HEK293T (cell line): ENCODE data around the gene BAHCC1.

Experiments
- CTCF ChIA-PET: fragments of 350-600 bp; formaldehyde crosslinking; extraction: SDS; loops from one replicate; lab custom pipeline; 2021; ENCODE audit warnings: antibody characterized with exemption, inconsistent platforms; lab: Yijun Ruan, JAX
- POLR2A ChIA-PET: fragments of 350-600 bp; formaldehyde crosslinking; extraction: SDS; loops from one replicate; lab custom pipeline; 2020; ENCODE audit warnings: antibody characterized with exemption, inconsistent platforms; lab: Yijun Ruan, JAX
- DNase-seq: peaks from one replicate; pipeline ENCODE4 v3.0.0; 2012; ENCODE audit warnings: mixed read lengths; ENCODE audit errors: extremely low spot score
- ARNT ChIP-seq: fragments of 450-650 bp; IDR thresholded peaks from 2 replicates; pipeline ENCODE4 v1.6.1; 2017; ENCODE audit warnings: mild to moderate bottlenecking
- BHLHE40 ChIP-seq: fragments of 450-650 bp; IDR thresholded peaks from 2 replicates; pipeline ENCODE4 v1.6.1; 2016; ENCODE audit warnings: mild to moderate bottlenecking, moderate library complexity, borderline replicate concordance
- CTBP1 ChIP-seq: fragments of 450-650 bp; IDR thresholded peaks from 2 replicates; pipeline ENCODE4 v1.6.1; 2016; ENCODE audit warnings: borderline replicate concordance
- ELF4 ChIP-seq: fragments of 450-650 bp; IDR thresholded peaks from 2 replicates; pipeline ENCODE4 v1.6.1; 2017; ENCODE audit warnings: antibody characterized with exemption
- FOXA1 ChIP-seq: fragments of 450-650 bp; IDR thresholded peaks from 2 replicates; pipeline ENCODE4 v1.6.1; 2016; ENCODE audit warnings: mild to moderate bottlenecking
- FOXK2 ChIP-seq: fragments of 450-650 bp; IDR thresholded peaks from 2 replicates; pipeline ENCODE4 v1.6.1; 2016; ENCODE audit warnings: mild to moderate bottlenecking
- FOXM1 ChIP-seq: fragments of 450-650 bp; IDR thresholded peaks from 2 replicates; pipeline ENCODE4 v1.6.1; 2017; ENCODE audit warnings: mild to moderate bottlenecking, borderline replicate concordance
- HDGF ChIP-seq: fragments of 450-650 bp; IDR thresholded peaks from 2 replicates; pipeline ENCODE4 v1.6.1; 2017; ENCODE audit warnings: antibody characterized with exemption, borderline replicate concordance
- L3MBTL2 ChIP-seq: fragments of 450-650 bp; conservative IDR thresholded peaks from 2 replicates; pipeline ENCODE4 v1.6.1; 2016; ENCODE audit warnings: mild to moderate bottlenecking
- LEF1 ChIP-seq: fragments of 450-650 bp; IDR thresholded peaks from 2 replicates; pipeline ENCODE4 v1.6.1; 2017; ENCODE audit warnings: mild to moderate bottlenecking, borderline replicate concordance
- NFRKB ChIP-seq: fragments of 450-650 bp; IDR thresholded peaks from 2 replicates; pipeline ENCODE4 v1.6.1; 2016; ENCODE audit warnings: mild to moderate bottlenecking, moderate library complexity
- SP1 ChIP-seq: fragments of 450-650 bp; IDR thresholded peaks from 2 replicates; pipeline ENCODE4 v1.6.1; 2017
- SUZ12 ChIP-seq: fragments of 450-650 bp; IDR thresholded peaks from 2 replicates; pipeline ENCODE4 v1.6.1; 2016; ENCODE audit warnings: mild to moderate bottlenecking
- TARDBP ChIP-seq: fragments of 450-650 bp; IDR thresholded peaks from 2 replicates; pipeline ENCODE4 v1.6.1; 2016
- ZNF384 ChIP-seq: fragments of 450-650 bp; IDR thresholded peaks from 2 replicates; pipeline ENCODE4 v1.6.1; 2016
- TF ChIP-seq, protein P1 (sequence below): fragments of 450-650 bp; IDR thresholded peaks from 2 replicates; pipeline ENCODE4 v1.6.1; 2016

Gene BAHCC1

GRCh38 chr17:81489998-81490992, 95.0 kb downstream of the BAHCC1 start:
- TF ChIP-seq FOXK2 = no peak
- no peak for TF ChIP-seq BHLHE40
- TF ChIP-seq FOXM1 = no peak
- TF ChIP-seq FOXA1 = no peak
- no peak for TF ChIP-seq SP1
- no peak for TF ChIP-seq LEF1
- TF ChIP-seq SUZ12 = no peak
- no peak for TF ChIP-seq ZNF384
- TF ChIP-seq HDGF = no peak
- TF ChIP-seq L3MBTL2 = no peak
- TF ChIP-seq NFRKB = no peak
- DNase-seq = no peak
- ChIA-PET POLR2A (interaction anchor here (1.0 to 7.5 kb wide), 9 partner anchors 9 to 238 kb away, joined by 3 to 66 read pairs (median 6); partner anchors contain the start of genes ACTG1 and FAAP100), CTCF (interaction anchor here (0.7 kb wide), 1 partner anchor 75 kb away, joined by 3 read pairs; no protein-coding TSS in a partner anchor)

GRCh38 chr17:81491181-81491581, 95.9 kb downstream of the BAHCC1 start:
- ChIA-PET POLR2A (interaction anchor here (1.0 to 7.5 kb wide), 4 partner anchors 8 to 32 kb away, joined by 3 to 66 read pairs (median 4); partner anchors contain the start of gene ACTG1), CTCF (interaction anchor here (1.2 kb wide), 1 partner anchor 31 kb away, joined by 3 read pairs; no protein-coding TSS in a partner anchor)
- TF ChIP-seq SP1 = no peak
- TF ChIP-seq L3MBTL2 = no peak
- no peak for TF ChIP-seq CTBP1
- TF ChIP-seq ELF4 = no peak
- TF ChIP-seq LEF1 = no peak
- TF ChIP-seq NFRKB = no peak
- no peak for TF ChIP-seq ARNT
- DNase-seq = no peak

DNA sequence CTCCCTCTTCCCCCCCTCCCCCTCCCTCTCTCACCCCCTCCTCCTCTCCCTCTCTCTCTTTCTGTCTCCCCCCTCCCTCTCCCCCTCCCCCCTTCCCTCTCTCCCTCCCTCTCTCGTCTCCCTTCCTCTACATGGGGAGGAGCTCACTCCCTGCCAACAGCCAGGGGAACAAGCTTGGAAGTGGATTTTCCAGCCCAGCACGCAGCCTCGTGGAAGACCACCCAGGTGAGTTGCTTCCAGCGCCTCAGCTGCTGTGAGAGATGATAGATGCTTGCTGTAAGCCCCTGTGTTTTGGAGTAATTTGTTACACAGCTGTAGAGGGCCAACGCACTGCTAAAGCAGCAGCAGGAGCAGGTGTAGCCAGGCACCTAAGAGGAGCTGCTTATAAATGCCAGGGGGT, 96.5 kb downstream of the BAHCC1 start:
- TF ChIP-seq BHLHE40 = no peak
- POLR2A ChIA-PET = interaction anchor here (0.7 to 7.5 kb wide), 5 partner anchors 15 to 97 kb away, joined by 3 to 66 read pairs (median 3); partner anchors contain the start of genes ACTG1 and BAHCC1
- CTCF ChIA-PET = interaction anchor here (0.6 to 1.2 kb wide), 2 partner anchors 31 to 405 kb away, joined by 3 read pairs; no protein-coding TSS in a partner anchor
- DNase-seq = no peak

- ChIA-PET CTCF (interaction anchor here (0.6 to 1.2 kb wide), 4 partner anchors 15 to 405 kb away, joined by 3 read pairs; no protein-coding TSS in a partner anchor), POLR2A (interaction anchor here (0.7 to 7.5 kb wide), 5 partner anchors 15 to 97 kb away, joined by 3 to 66 read pairs (median 3); partner anchors contain the start of genes ACTG1 and BAHCC1)
- TF ChIP-seq FOXM1 (no peak), LEF1 (no peak), SP1 (no peak), TARDBP (no peak), SUZ12 (no peak), HDGF (no peak), FOXK2 (no peak), NFRKB (no peak), L3MBTL2 (no peak), BHLHE40 (no peak), ELF4 (no peak), CTBP1 (no peak), ZNF384 (no peak), FOXA1 (no peak), ARNT (no peak)
- TF ChIP-seq, protein P1, sequence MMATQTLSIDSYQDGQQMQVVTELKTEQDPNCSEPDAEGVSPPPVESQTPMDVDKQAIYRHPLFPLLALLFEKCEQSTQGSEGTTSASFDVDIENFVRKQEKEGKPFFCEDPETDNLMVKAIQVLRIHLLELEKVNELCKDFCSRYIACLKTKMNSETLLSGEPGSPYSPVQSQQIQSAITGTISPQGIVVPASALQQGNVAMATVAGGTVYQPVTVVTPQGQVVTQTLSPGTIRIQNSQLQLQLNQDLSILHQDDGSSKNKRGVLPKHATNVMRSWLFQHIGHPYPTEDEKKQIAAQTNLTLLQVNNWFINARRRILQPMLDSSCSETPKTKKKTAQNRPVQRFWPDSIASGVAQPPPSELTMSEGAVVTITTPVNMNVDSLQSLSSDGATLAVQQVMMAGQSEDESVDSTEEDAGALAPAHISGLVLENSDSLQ = no peak
- no peak for DNase-seq
Observed at GRCh38 chr17:81492202-81492601, 96.9 kb downstream of the BAHCC1 start.

DNA sequence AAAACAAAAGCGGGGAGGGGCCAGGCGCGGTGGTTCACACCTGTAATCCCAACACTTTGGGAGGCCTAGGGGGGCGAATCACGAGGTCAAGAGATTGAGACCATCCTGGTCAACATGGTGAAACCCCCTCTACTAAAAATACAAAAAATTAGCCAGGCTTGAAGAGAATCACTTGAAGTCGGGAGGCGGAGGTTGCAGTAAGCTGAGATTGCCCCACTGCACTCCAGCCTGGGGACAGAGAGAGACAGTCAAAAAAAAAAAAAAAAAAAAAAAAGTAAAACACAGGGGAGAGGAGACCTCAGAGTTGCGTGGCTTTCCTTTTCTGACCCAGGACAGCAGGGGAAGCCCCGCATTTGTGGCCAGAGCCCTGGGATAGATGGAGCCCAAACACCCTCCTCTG, 97.4 kb downstream of the BAHCC1 start:
- ChIA-PET CTCF (interaction anchor here (0.6 to 0.7 kb wide), 3 partner anchors 8 to 240 kb away, joined by 3 read pairs; no protein-coding TSS in a partner anchor), POLR2A (interaction anchor here (1.0 to 7.5 kb wide), 3 partner anchors 14 to 30 kb away, joined by 3 to 66 read pairs (median 3); partner anchors contain the start of gene ACTG1)
- DNase-seq = no peak
- TF ChIP-seq LEF1 = no peak
- TF ChIP-seq ZNF384 = no peak
- TF ChIP-seq HDGF = no peak
- no peak for TF ChIP-seq FOXK2
- TF ChIP-seq NFRKB = no peak

- no peak for TF ChIP-seq ARNT
- no peak for TF ChIP-seq NFRKB
- TF ChIP-seq LEF1 = no peak
- no peak for TF ChIP-seq BHLHE40
- no peak for TF ChIP-seq FOXA1
- TF ChIP-seq, protein P1 = no peak
- no peak for TF ChIP-seq L3MBTL2
- TF ChIP-seq ELF4 = no peak
- ChIA-PET CTCF (interaction anchor here (0.7 kb wide), 1 partner anchor 9 kb away, joined by 3 read pairs; no protein-coding TSS in a partner anchor), POLR2A (interaction anchor here (1.5 to 7.5 kb wide), 2 partner anchors 15 to 21 kb away, joined by 5 to 66 read pairs; partner anchors contain the start of gene ACTG1)
- no peak for DNase-seq
Observed at GRCh38 chr17:81493198-81494038, 98.2 kb downstream of the BAHCC1 start.
